ENCODE measurements around the gene CHST11.
"Not testable (repeated sequence)": the region's sequence is repeated elsewhere in the genome, so short reads cannot be mapped to it uniquely, and the experiment has no call there.

CHST11 gene

DNA sequence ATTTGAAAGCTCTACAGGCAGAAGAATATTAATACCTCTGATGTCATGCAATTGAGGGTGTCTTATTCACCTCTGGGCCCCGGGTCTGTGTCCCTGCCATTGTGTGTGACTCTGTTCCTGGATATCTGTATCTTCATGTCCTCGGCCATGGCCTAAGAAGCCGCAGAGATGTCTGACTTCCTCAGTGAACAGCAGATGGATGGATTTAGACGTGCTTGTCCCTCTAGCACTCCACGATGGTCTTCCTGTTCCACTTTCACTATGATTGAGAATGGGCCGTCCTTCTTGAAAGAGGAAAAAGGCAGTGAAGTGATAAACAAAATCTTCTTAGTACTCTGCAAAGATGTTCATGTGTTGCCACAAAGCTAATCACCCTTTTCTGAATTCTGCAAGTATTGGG, 283.9 kb downstream of the CHST11 start:
- H3K4me3 ChIP-seq (ENCODE audit: low read depth, low read length) = no peak overlapping the region
- DNase-seq (ENCODE audit: low read depth) = no peak
- TF ChIP-seq, protein P1, sequence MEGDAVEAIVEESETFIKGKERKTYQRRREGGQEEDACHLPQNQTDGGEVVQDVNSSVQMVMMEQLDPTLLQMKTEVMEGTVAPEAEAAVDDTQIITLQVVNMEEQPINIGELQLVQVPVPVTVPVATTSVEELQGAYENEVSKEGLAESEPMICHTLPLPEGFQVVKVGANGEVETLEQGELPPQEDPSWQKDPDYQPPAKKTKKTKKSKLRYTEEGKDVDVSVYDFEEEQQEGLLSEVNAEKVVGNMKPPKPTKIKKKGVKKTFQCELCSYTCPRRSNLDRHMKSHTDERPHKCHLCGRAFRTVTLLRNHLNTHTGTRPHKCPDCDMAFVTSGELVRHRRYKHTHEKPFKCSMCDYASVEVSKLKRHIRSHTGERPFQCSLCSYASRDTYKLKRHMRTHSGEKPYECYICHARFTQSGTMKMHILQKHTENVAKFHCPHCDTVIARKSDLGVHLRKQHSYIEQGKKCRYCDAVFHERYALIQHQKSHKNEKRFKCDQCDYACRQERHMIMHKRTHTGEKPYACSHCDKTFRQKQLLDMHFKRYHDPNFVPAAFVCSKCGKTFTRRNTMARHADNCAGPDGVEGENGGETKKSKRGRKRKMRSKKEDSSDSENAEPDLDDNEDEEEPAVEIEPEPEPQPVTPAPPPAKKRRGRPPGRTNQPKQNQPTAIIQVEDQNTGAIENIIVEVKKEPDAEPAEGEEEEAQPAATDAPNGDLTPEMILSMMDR (IDR thresholded peaks at IDR 0.05; ENCODE audit: control insufficient read depth, extremely low read depth, insufficient read depth) = no peak

DNA sequence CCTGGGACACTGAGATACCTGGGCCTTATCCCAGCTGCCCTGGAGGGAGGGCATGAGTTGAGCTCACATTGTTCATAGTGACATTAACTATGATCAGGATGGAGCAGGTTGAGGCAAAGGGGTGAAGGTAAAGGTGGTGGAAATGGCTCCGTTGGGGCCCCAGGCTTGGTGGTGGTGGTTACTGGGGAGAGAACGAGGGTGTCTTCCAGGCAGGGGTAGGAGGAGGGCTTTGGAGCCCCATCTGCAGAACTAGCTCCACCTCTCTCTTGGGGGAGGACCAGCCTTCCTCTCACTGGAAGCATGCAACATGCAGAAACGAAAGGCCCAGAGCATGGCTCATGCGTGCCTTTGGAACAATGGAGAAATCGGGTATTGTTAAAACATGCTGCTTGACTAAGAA, 284.3 kb downstream of the CHST11 start:
- DNase-seq (ENCODE audit: low read depth) = no peak
- TF ChIP-seq, protein P1 (IDR thresholded peaks at IDR 0.05; ENCODE audit: control insufficient read depth, extremely low read depth, insufficient read depth) = no peak
- H3K4me3 ChIP-seq (ENCODE audit: low read depth, low read length) = no peak overlapping the region

DNA sequence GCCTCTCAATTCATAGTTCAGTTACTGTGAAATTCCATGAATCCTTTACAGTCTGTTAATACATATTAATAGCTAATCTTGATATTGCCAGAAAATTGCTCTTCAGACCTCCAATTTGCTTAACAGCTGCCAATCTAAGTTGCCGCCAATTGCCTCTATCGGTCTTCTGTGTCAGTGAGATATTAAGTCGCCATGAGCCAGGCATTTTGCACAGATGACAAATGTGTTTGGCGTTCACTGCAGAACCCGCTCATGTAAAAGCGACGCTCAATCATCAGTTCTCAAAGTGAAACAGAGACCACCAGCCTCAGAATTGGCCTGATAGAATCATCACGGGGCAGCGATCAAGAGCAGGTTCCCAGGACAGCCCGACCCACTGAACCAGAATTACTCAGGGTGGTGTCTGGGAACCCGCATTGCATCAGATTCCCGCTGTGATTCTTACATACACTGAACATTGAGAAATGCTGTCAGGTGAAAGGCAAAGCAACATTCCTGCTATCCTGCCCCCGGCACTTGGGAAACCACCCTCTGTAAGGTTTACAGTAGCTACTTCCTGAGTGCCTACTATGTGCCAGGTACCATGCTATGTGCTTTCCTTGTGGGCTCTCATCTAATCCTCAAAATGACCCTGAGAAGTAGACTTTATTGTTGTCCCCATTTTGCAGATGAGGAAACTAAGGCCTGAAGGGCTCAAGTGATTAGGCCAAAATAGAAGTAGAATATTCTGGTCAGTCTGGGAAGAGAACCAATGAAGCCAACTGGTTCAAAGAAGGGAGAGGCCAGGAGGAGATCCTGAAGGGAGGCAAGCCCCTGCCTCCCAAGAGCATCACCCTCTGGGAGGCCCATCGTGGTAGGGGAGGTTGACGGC, 285.0 kb downstream of the CHST11 start:
- TF ChIP-seq, protein P1 (IDR thresholded peaks at IDR 0.05; ENCODE audit: control insufficient read depth, extremely low read depth, insufficient read depth) = no peak
- H3K4me3 ChIP-seq (ENCODE audit: low read depth, low read length) = no peak overlapping the region
- no peak for DNase-seq (ENCODE audit: low read depth)

DNA sequence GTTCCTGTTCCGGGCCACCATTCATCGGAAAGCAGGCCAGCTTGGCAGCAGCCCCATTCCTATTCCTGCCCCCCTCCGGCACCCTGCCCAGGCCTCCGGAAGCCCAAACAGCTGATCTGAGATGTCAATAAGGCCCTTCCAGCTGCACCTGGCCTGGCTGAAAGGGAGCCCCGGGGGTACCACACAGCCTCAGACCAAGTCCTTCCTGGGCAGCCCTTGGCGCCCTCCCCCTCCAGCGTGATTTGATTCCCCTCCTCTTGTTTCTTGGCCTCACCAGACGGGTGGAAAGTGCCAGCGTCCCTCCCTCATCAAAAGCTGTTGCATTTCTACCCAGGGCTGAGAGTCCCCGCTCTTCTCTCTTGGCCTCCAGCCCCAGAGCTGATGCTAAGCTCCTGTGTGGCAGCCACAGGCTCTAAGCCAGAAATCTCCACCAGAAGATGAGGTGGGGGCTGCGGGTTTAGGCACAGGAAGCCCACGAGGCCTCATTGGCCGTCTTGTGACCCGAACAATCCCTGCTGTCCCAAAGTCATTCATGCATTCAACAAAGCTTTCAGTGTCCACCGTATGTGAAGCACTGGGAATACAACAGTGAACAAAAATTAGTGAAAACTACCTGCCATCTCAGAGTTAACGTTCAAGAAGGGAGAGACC, 285.9 kb downstream of the CHST11 start:
- H3K4me3 ChIP-seq (ENCODE audit: low read depth, low read length) = no peak overlapping the region
- TF ChIP-seq, protein P1 (IDR thresholded peaks at IDR 0.05; ENCODE audit: control insufficient read depth, extremely low read depth, insufficient read depth) = no peak

DNA sequence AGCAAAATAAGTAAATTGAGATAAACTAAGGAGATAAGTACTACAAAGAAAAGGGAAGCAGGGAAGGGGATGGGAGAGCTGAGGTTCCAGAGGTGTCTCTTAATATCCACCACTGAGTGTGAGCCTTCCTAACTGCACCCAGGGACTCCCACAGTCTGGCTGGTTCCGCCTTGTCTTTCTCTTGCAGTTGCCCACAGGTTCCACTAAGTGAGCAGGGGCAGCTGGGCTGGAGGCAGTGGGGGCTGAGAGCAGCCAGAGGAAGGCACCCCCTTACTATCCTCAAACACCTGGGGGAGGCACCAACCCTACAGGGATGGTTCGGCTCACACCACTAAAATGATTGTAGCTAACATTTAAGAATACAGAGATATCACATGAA, 286.4 kb downstream of the CHST11 start:
- TF ChIP-seq, protein P1 (IDR thresholded peaks at IDR 0.05; ENCODE audit: control insufficient read depth, extremely low read depth, insufficient read depth) = no peak
- no peak overlapping the region for H3K4me3 ChIP-seq (ENCODE audit: low read depth, low read length)
- no peak for DNase-seq (ENCODE audit: low read depth)

More for the DNA sequence above, 285.9 kb downstream of the CHST11 start:
- no peak for DNase-seq (ENCODE audit: low read depth)

DNA sequence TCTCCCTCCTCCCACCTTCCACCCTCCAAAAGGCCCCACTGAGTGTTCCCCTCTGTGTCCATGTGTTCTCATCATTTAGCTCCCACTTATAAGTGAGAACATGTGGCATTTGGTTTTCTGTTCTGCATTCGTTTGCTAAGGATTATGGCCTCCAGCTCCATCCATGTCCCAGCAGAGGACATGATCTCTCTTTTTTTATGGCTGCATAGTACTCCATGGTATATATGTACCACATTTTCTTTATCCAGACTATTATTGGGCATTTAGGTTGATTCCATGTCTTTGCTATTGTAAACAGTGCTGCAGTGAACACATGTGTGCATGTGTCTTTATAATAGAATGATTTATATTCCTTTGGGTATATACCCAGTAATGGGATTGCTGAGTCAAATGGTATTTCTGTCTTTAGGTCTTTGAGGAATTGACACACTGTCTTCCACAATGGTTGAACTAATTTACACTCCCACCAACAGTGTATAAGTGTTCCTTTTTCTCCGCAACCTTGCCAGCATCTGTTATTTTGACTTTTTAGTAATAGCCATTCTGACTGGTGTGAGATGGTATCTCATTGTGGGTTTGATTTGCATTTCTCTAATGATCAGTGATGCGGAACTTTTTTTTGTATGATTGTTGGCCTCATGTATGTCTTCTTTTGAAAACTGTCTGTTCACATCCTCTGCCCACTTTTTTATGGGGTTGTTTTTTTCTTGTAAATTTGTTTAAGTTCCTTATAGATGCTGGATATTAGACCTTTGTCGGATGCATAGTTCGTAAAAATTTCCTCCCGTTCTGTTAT, 287.2 kb downstream of the CHST11 start:
- not testable (repeated sequence) for DNase-seq (ENCODE audit: low read depth); H3K4me3 ChIP-seq (ENCODE audit: low read depth, low read length)
